ENCODE results near the gene IFITM10.
"Not testable (repeated sequence)": the region's sequence is repeated elsewhere in the genome, so short reads cannot be mapped to it uniquely, and the experiment has no call there.

IFITM10 gene

DNA sequence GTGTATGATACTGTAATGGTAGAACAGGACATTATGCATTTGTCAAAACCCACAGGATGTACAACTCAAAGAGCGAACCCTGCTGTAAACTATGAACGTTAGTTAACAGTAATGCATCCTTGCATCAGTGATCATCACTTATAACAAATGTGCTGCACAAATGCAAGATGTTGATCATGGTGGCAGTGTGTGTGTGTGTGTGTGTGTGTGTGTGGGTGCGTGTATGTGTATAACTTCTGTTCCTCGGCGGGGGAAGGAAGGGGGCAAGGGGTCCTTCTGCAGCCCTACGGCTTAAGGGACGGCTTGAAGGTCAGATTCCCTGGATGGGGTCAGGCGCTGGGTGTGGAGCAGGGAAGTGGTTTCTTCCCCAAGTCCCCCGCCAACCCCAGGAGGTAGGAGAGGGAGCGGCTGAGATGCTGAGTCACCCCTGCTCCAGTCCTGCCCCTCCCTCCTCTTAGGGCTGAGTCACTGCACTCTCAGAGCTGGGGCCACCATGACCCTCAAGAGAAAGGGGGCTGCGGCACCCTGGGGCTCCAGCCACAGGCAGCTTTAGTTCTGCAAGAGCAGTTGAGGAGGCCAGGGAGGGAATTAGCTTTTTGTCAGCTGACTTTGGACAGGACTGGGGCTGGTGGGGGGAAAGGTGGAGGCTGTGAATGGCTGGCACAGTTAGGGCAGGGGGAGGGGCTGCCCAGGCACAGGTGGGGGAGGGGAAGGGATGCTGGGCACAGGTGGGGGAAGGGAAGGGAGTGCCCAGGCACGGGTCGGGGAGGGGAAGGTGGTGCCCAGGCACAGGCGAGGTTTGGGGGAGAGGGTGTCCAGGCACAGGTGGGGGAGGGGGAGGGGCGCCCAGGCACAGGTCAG is 22.1 kb upstream of the IFITM10 start:
- FAIRE-seq (peak; percentile 88), DNase-seq (ENCODE audit: insufficient read length, low spot score) (peak; percentile 46)
- TF ChIP-seq POU2F2 (IDR thresholded peaks at IDR 0.05; ENCODE audit: low read depth, low read length), result no peak
- TF ChIP-seq SPI1 (IDR thresholded peaks at IDR 0.05; ENCODE audit: low read depth, low read length), result no peak
- no peak for TF ChIP-seq PAX5 (IDR thresholded peaks at IDR 0.05; ENCODE audit: insufficient read depth, low read length, severe bottlenecking)
- TF ChIP-seq POLR2A (IDR thresholded peaks at IDR 0.05; ENCODE audit: low read depth, low read length), result no peak
- no peak for TF ChIP-seq TAF1 (IDR thresholded peaks at IDR 0.05; ENCODE audit: low read depth, low read length)
- TF ChIP-seq POLR2AphosphoS5 (IDR thresholded peaks at IDR 0.05; ENCODE audit: low read depth, low read length), result no peak

DNA sequence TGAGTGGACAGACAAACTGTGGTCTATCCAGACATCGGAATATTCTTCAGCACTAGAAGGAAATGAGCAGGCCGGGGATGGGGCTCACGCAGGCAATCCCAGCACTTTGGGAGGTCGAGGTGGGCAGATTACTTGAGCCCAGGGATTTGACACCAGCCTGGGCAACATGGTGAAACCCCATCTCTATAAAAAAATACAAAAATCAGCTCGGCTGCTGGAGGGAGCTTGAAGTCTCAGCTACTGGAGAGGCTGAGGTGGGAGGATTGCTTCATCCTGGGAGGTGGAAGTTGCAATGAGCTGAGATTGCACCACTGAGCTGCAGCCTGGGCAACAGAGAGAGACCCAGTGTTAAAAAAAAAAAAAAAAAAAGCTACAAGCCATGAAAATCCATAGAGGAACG is 21.3 kb upstream of the IFITM10 start:
- no peak for FAIRE-seq
- no peak for DNase-seq (ENCODE audit: insufficient read length, low spot score)
- TF ChIP-seq TAF1 (IDR thresholded peaks at IDR 0.05; ENCODE audit: low read depth, low read length) (no peak), POLR2A (IDR thresholded peaks at IDR 0.05; ENCODE audit: low read depth, low read length) (no peak), SPI1 (IDR thresholded peaks at IDR 0.05; ENCODE audit: low read depth, low read length) (no peak), POU2F2 (IDR thresholded peaks at IDR 0.05; ENCODE audit: low read depth, low read length) (no peak), PAX5 (IDR thresholded peaks at IDR 0.05; ENCODE audit: insufficient read depth, low read length, severe bottlenecking) (no peak), POLR2AphosphoS5 (IDR thresholded peaks at IDR 0.05; ENCODE audit: low read depth, low read length) (no peak)

- DNase-seq (ENCODE audit: insufficient read length, low spot score), result no peak
- TF ChIP-seq TAF1 (IDR thresholded peaks at IDR 0.05; ENCODE audit: low read depth, low read length) (no peak), SPI1 (IDR thresholded peaks at IDR 0.05; ENCODE audit: low read depth, low read length) (no peak), POU2F2 (IDR thresholded peaks at IDR 0.05; ENCODE audit: low read depth, low read length) (no peak), PAX5 (IDR thresholded peaks at IDR 0.05; ENCODE audit: insufficient read depth, low read length, severe bottlenecking) (no peak), POLR2AphosphoS5 (IDR thresholded peaks at IDR 0.05; ENCODE audit: low read depth, low read length) (no peak), POLR2A (IDR thresholded peaks at IDR 0.05; ENCODE audit: low read depth, low read length) (no peak)
- FAIRE-seq, result no peak
Measured at GRCh38 chr11:1771273-1771672, 20.9 kb upstream of the IFITM10 start.

GRCh38 chr11:1770528-1770927 is 20.1 kb upstream of the IFITM10 start:
- DNase-seq (ENCODE audit: insufficient read length, low spot score), result no peak
- FAIRE-seq, result no peak
- TF ChIP-seq PAX5 (IDR thresholded peaks at IDR 0.05; ENCODE audit: insufficient read depth, low read length, severe bottlenecking) (no peak), POU2F2 (IDR thresholded peaks at IDR 0.05; ENCODE audit: low read depth, low read length) (no peak), POLR2A (IDR thresholded peaks at IDR 0.05; ENCODE audit: low read depth, low read length) (no peak), POLR2AphosphoS5 (IDR thresholded peaks at IDR 0.05; ENCODE audit: low read depth, low read length) (no peak), SPI1 (IDR thresholded peaks at IDR 0.05; ENCODE audit: low read depth, low read length) (no peak), TAF1 (IDR thresholded peaks at IDR 0.05; ENCODE audit: low read depth, low read length) (no peak)

- TF ChIP-seq POLR2A (IDR thresholded peaks at IDR 0.05; ENCODE audit: low read depth, low read length), result no peak
- TF ChIP-seq PAX5 (IDR thresholded peaks at IDR 0.05; ENCODE audit: insufficient read depth, low read length, severe bottlenecking), result no peak
- TF ChIP-seq POU2F2 (IDR thresholded peaks at IDR 0.05; ENCODE audit: low read depth, low read length), result no peak
- no peak for TF ChIP-seq TAF1 (IDR thresholded peaks at IDR 0.05; ENCODE audit: low read depth, low read length)
- no peak for TF ChIP-seq SPI1 (IDR thresholded peaks at IDR 0.05; ENCODE audit: low read depth, low read length)
- TF ChIP-seq POLR2AphosphoS5 (IDR thresholded peaks at IDR 0.05; ENCODE audit: low read depth, low read length), result no peak
- FAIRE-seq (no peak), DNase-seq (ENCODE audit: insufficient read length, low spot score) (no peak)
Measured at GRCh38 chr11:1770061-1770460, 19.7 kb upstream of the IFITM10 start.

GRCh38 chr11:1769304-1769936 is 19.0 kb upstream of the IFITM10 start:
- FAIRE-seq; DNase-seq (ENCODE audit: insufficient read length, low spot score): not testable (repeated sequence)

DNA sequence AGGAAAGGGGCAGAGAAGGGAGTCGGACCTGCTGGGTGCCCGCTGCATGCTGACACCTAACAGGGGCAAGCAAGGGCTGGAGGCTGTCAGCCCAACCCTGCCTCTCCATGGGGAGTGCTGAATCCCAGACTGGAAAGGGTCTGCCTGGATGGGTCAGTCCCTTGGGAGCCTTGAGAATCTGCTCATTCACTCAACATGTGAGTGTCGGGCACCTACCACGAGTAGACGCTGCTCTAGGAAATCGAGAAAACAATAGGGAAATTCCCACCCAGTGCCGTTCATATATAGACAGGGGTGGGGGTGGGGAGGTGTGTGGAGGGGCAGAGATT is 17.7 kb upstream of the IFITM10 start:
- FAIRE-seq (no peak), DNase-seq (ENCODE audit: insufficient read length, low spot score) (no peak)
- no peak for TF ChIP-seq POLR2AphosphoS5 (IDR thresholded peaks at IDR 0.05; ENCODE audit: low read depth, low read length)
- TF ChIP-seq POU2F2 (IDR thresholded peaks at IDR 0.05; ENCODE audit: low read depth, low read length), result no peak

DNA sequence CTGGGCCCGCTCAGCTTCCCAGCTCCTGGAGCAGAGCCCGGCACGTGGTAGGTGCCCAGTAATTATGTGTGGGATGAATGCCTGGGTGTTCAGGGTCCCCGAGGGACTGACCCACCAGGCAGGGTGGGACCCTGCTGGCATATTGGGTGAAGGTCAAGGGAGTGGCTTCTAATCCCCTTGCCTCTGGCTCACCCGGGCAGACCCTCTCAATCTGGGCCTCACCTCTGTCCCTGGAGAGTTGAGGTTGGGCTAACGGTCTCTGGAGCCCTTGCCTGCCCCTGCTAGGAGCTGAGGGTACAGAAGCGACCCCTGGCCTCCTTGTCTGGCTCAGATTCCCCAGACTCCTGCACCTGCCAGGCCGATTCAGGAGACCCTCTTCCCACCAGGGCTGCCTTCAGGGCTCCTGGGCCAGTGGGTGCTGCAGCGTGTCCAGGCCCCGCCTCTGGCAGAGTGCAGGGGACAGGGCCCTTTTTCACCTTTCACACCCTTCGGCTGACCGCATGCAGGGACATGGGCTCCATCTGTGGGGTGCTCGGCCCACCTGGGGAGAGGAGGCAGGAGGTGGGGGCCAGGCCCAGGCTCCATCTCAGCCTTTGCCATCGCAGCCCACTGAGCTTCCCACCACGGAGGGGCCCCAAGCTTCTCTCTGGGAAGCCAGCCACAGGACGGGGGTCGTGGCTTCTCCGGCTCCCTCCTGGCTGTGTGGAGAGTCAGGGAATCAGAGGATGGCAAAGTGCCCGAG is 17.2 kb upstream of the IFITM10 start:
- no peak for DNase-seq (ENCODE audit: insufficient read length, low spot score)
- FAIRE-seq, result no peak

DNA sequence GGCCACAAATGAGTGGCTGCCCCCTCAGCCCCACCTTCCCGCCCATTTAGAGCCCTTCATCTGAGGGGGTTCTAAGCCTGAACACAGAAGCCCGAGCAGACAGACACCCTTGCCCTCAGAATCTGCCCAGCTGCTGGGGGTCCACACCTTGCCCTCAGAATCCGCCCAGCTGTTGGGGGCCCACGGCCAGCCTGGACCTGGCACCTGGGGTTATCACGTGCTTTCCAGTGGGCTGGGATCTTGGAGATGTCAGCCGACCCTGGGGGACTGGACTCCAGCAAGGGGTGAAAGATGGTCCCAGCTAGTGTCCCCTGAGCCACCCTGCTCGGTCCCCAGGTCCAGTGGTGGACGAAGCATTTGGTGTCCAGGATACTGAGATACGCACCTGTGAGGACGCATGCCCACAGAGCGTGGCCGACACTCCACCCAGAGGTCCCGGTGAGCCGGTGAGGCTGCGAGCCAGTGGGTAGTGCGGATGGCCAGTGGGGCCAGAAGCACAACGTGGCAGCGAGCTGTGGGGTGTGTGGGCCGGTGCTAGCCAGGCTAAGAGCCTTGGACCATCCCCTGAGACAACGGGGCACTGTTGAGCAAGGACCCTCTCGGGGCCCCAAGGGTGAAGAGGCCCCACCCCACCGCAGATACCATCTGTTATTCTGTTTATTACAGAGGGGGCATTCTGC is 16.5 kb upstream of the IFITM10 start:
- TF ChIP-seq SPI1 (IDR thresholded peaks at IDR 0.05; ENCODE audit: low read depth, low read length), result no peak
- TF ChIP-seq POLR2A (IDR thresholded peaks at IDR 0.05; ENCODE audit: low read depth, low read length), result no peak
- no peak for TF ChIP-seq POLR2AphosphoS5 (IDR thresholded peaks at IDR 0.05; ENCODE audit: low read depth, low read length)
- no peak for TF ChIP-seq TAF1 (IDR thresholded peaks at IDR 0.05; ENCODE audit: low read depth, low read length)
- no peak for TF ChIP-seq PAX5 (IDR thresholded peaks at IDR 0.05; ENCODE audit: insufficient read depth, low read length, severe bottlenecking)
- TF ChIP-seq POU2F2 (IDR thresholded peaks at IDR 0.05; ENCODE audit: low read depth, low read length), result no peak
- DNase-seq (ENCODE audit: insufficient read length, low spot score), result no peak
- no peak for FAIRE-seq

More for the DNA sequence above, 17.2 kb upstream of the IFITM10 start:
- TF ChIP-seq POLR2AphosphoS5 (IDR thresholded peaks at IDR 0.05; ENCODE audit: low read depth, low read length) (no peak), PAX5 (IDR thresholded peaks at IDR 0.05; ENCODE audit: insufficient read depth, low read length, severe bottlenecking) (no peak), POLR2A (IDR thresholded peaks at IDR 0.05; ENCODE audit: low read depth, low read length) (no peak), SPI1 (IDR thresholded peaks at IDR 0.05; ENCODE audit: low read depth, low read length) (no peak)

All from GM12891 (cell line).